HEK293 (cell line): Measurements from ENCODE around the gene NTSR1.

Experiments used
- CTCF ChIA-PET: fragments of 350-600 bp; formaldehyde crosslinking; extraction: SDS; loops from one replicate; lab custom pipeline; 2021; ENCODE audit warnings: antibody characterized with exemption; lab: Yijun Ruan, JAX
- POLR2A ChIA-PET: fragments of 300-600 bp; formaldehyde crosslinking; extraction: SDS; loops from one replicate; lab custom pipeline; 2020; ENCODE audit warnings: antibody characterized with exemption, inconsistent platforms; lab: Yijun Ruan, JAX
- H3K27ac ChIP-seq: fragments of 200-500 bp; sonication (Bioruptor generic); 2 replicates; pipeline ENCODE4 v1.5.1; 2014; ENCODE audit warnings: low read depth, low read length, control low read depth, inconsistent platforms; ENCODE audit errors: extremely low read depth
- H3K36me3 ChIP-seq, 2 experiments: fragments of 200-500 bp in 1 of 2; sonication (Bioruptor generic) in 1 of 2; 1 replicate in 1 of 2; 2 replicates in 1 of 2; pipeline ENCODE4 v1.5.1; 2014 to 2017; ENCODE audit warnings: inconsistent platforms in 2 of 2, low read length in 2 of 2; ENCODE audit not compliant: control insufficient read depth in 2 of 2, insufficient read depth in 1 of 2
- H3K4me1 ChIP-seq: fragments of 200-500 bp; sonication (Bioruptor generic); 2 replicates; pipeline ENCODE4 v1.5.1; 2014; ENCODE audit warnings: mild to moderate bottlenecking, low read length, inconsistent platforms; ENCODE audit not compliant: control insufficient read depth, insufficient read depth
- H3K4me3 ChIP-seq: 2 replicates; pipeline ENCODE4 v1.5.1; 2011; ENCODE audit warnings: low read depth, mild to moderate bottlenecking, control low read depth, low read length, moderate library complexity
- H3K9me3 ChIP-seq: fragments of 200-500 bp; sonication (Bioruptor generic); 2 replicates; pipeline ENCODE4 v1.5.1; 2014; ENCODE audit warnings: low read depth, low read length, inconsistent platforms; ENCODE audit not compliant: control insufficient read depth, insufficient read depth
- AEBP2 ChIP-seq: fragments of 450-650 bp; formaldehyde crosslinking; IDR thresholded peaks from 2 replicates; pipeline ENCODE4 v1.5.1; 2016; ENCODE audit warnings: missing biosample characterization, missing genetic modification characterization, borderline replicate concordance
- GLI2 ChIP-seq: fragments of 450-650 bp; formaldehyde crosslinking; IDR thresholded peaks from 2 replicates; pipeline ENCODE4; 2017; ENCODE audit warnings: missing biosample characterization, missing genetic modification characterization, low read depth, borderline replicate concordance
- HOXA7 ChIP-seq: sonication (generic); formaldehyde crosslinking; IDR thresholded peaks from 2 replicates; pipeline ENCODE4 v1.8.1; 2022; ENCODE audit warnings: missing genetic modification reagents, borderline replicate concordance
- KLF10 ChIP-seq: fragments of 450-650 bp; IDR thresholded peaks from 2 replicates; pipeline ENCODE4 v1.5.1; 2018; ENCODE audit warnings: missing biosample characterization, mild to moderate bottlenecking, missing genetic modification characterization
- MZF1 ChIP-seq: fragments of 450-650 bp; formaldehyde crosslinking; IDR thresholded peaks from 2 replicates; pipeline ENCODE4 v1.5.1; 2017; ENCODE audit warnings: missing biosample characterization, missing genetic modification characterization, borderline replicate concordance
- OSR2 ChIP-seq: fragments of 450-650 bp; formaldehyde crosslinking; IDR thresholded peaks from 2 replicates; pipeline ENCODE4 v1.5.1; 2016; ENCODE audit warnings: missing biosample characterization, missing genetic modification characterization
- ZFP41 ChIP-seq: fragments of 450-650 bp; formaldehyde crosslinking; IDR thresholded peaks from 2 replicates; pipeline ENCODE4 v1.5.1; 2016; ENCODE audit warnings: missing biosample characterization, missing genetic modification characterization, borderline replicate concordance
- ZNF155 ChIP-seq: fragments of 450-650 bp; formaldehyde crosslinking; IDR thresholded peaks from 2 replicates; pipeline ENCODE4 v1.5.1; 2016; ENCODE audit warnings: missing biosample characterization, missing genetic modification characterization
- ZNF18 ChIP-seq: fragments of 450-650 bp; formaldehyde crosslinking; IDR thresholded peaks from 2 replicates; pipeline ENCODE4 v1.5.1; 2016; ENCODE audit warnings: missing biosample characterization, missing genetic modification characterization
- ZNF302 ChIP-seq: fragments of 450-650 bp; formaldehyde crosslinking; IDR thresholded peaks from 2 replicates; pipeline ENCODE4 v1.5.1; 2016; ENCODE audit warnings: missing biosample characterization, missing genetic modification characterization, low read depth
- ZNF449 ChIP-seq: fragments of 450-650 bp; formaldehyde crosslinking; IDR thresholded peaks from 2 replicates; pipeline ENCODE4 v1.5.1; 2017; ENCODE audit warnings: missing biosample characterization, mild to moderate bottlenecking, missing genetic modification characterization, moderate library complexity
- ZNF518A ChIP-seq: fragments of 450-650 bp; formaldehyde crosslinking; conservative IDR thresholded peaks from 2 replicates; pipeline ENCODE4 v1.5.1; 2016; ENCODE audit warnings: low read depth, missing biosample characterization, missing genetic modification characterization
- ZNF530 ChIP-seq: fragments of 450-650 bp; formaldehyde crosslinking; IDR thresholded peaks from 2 replicates; pipeline ENCODE4 v1.5.1; 2016; ENCODE audit warnings: low read depth, missing biosample characterization, missing genetic modification characterization
- ZNF664 ChIP-seq: fragments of 450-650 bp; formaldehyde crosslinking; IDR thresholded peaks from 2 replicates; pipeline ENCODE4 v1.5.1; 2016; ENCODE audit warnings: missing biosample characterization, missing genetic modification characterization
- ZNF785 ChIP-seq: fragments of 450-650 bp; formaldehyde crosslinking; IDR thresholded peaks from 2 replicates; pipeline ENCODE4 v1.5.1; 2016; ENCODE audit warnings: missing biosample characterization, missing genetic modification characterization
- ZSCAN30 ChIP-seq: fragments of 450-650 bp; IDR thresholded peaks from 2 replicates; pipeline ENCODE4 v1.5.1; 2018; ENCODE audit warnings: missing biosample characterization, mild to moderate bottlenecking, missing genetic modification characterization, moderate library complexity
- TF ChIP-seq, protein P1 (sequence below): fragments of 450-650 bp; formaldehyde crosslinking; IDR thresholded peaks from 2 replicates; pipeline ENCODE4 v1.5.1; 2017; ENCODE audit warnings: missing biosample characterization, missing genetic modification characterization
- TF ChIP-seq, protein P2 (sequence below): fragments of 450-650 bp; formaldehyde crosslinking; IDR thresholded peaks from 2 replicates; pipeline ENCODE4 v1.5.1; 2016; ENCODE audit warnings: missing biosample characterization, missing genetic modification characterization, borderline replicate concordance
- TF ChIP-seq, protein P3 (sequence below): fragments of 450-650 bp; formaldehyde crosslinking; IDR thresholded peaks from 2 replicates; pipeline ENCODE4 v1.5.1; 2016; ENCODE audit warnings: missing biosample characterization, missing genetic modification characterization

NTSR1 gene

DNA sequence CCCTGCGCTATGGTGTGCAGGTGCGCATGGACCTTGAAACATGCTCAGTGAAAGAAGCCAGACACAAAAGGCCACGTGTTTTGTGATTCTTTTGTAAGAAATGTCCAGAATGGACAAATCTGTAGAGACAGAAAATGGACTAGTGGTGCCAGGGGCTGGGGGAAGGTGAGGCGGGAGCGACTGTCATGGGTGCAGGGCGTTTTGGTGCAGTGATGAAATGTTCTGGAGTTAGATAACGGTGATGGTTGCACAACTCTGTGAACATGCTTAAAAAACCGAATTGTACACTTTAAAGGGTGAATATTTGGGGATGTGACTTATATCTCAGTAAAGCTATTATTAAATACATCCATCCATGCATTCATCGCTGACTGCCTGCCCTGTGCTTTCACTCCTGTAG, 31.7 kb upstream of the NTSR1 start:
- ChIA-PET CTCF (interaction anchor here (3.0 kb wide), 1 partner anchor 115 kb away, joined by 18 read pairs; no protein-coding TSS in a partner anchor), POLR2A (interaction anchor here (0.6 kb wide), 1 partner anchor 102 kb away, joined by 3 read pairs; no protein-coding TSS in a partner anchor)
- no peaks in the 10 kb centered on the region for H3K9me3 ChIP-seq
- no peak overlapping the region for H3K4me3 ChIP-seq
- no peaks in the 10 kb centered on the region for H3K36me3 ChIP-seq
- no peak overlapping the region for H3K27ac ChIP-seq
- no peaks in the 10 kb centered on the region for H3K4me1 ChIP-seq
- TF ChIP-seq, protein P1, sequence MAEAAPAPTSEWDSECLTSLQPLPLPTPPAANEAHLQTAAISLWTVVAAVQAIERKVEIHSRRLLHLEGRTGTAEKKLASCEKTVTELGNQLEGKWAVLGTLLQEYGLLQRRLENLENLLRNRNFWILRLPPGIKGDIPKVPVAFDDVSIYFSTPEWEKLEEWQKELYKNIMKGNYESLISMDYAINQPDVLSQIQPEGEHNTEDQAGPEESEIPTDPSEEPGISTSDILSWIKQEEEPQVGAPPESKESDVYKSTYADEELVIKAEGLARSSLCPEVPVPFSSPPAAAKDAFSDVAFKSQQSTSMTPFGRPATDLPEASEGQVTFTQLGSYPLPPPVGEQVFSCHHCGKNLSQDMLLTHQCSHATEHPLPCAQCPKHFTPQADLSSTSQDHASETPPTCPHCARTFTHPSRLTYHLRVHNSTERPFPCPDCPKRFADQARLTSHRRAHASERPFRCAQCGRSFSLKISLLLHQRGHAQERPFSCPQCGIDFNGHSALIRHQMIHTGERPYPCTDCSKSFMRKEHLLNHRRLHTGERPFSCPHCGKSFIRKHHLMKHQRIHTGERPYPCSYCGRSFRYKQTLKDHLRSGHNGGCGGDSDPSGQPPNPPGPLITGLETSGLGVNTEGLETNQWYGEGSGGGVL (tag by site-specific recombination) = no peak
- no peak for TF ChIP-seq ZNF785 (tag by site-specific recombination)
- TF ChIP-seq AEBP2 = no peak
- no peak for TF ChIP-seq ZNF302 (tag by site-specific recombination)
- TF ChIP-seq, protein P2, sequence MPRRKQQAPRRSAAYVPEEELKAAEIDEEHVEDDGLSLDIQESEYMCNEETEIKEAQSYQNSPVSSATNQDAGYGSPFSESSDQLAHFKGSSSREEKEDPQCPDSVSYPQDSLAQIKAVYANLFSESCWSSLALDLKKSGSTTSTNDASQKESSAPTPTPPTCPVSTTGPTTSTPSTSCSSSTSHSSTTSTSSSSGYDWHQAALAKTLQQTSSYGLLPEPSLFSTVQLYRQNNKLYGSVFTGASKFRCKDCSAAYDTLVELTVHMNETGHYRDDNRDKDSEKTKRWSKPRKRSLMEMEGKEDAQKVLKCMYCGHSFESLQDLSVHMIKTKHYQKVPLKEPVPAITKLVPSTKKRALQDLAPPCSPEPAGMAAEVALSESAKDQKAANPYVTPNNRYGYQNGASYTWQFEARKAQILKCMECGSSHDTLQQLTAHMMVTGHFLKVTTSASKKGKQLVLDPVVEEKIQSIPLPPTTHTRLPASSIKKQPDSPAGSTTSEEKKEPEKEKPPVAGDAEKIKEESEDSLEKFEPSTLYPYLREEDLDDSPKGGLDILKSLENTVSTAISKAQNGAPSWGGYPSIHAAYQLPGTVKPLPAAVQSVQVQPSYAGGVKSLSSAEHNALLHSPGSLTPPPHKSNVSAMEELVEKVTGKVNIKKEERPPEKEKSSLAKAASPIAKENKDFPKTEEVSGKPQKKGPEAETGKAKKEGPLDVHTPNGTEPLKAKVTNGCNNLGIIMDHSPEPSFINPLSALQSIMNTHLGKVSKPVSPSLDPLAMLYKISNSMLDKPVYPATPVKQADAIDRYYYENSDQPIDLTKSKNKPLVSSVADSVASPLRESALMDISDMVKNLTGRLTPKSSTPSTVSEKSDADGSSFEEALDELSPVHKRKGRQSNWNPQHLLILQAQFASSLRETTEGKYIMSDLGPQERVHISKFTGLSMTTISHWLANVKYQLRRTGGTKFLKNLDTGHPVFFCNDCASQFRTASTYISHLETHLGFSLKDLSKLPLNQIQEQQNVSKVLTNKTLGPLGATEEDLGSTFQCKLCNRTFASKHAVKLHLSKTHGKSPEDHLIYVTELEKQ (tag by site-specific recombination) = no peak
- TF ChIP-seq ZNF155 (tag by site-specific recombination) = no peak
- TF ChIP-seq KLF10 = no peak
- TF ChIP-seq GLI2 = no peak
- TF ChIP-seq OSR2 = no peak
- TF ChIP-seq ZFP41 (tag by site-specific recombination) = no peak
- TF ChIP-seq ZNF530 (tag by site-specific recombination) = no peak
- no peak for TF ChIP-seq ZSCAN30 (tag by site-specific recombination)
- TF ChIP-seq HOXA7 (CRISPR knock-in tag) = no peak
- no peak for TF ChIP-seq ZNF449 (tag by site-specific recombination)
- no peak for TF ChIP-seq ZNF518A (tag by site-specific recombination)
- no peak for TF ChIP-seq ZNF664 (tag by site-specific recombination)
- no peak for TF ChIP-seq MZF1
- TF ChIP-seq, protein P3, sequence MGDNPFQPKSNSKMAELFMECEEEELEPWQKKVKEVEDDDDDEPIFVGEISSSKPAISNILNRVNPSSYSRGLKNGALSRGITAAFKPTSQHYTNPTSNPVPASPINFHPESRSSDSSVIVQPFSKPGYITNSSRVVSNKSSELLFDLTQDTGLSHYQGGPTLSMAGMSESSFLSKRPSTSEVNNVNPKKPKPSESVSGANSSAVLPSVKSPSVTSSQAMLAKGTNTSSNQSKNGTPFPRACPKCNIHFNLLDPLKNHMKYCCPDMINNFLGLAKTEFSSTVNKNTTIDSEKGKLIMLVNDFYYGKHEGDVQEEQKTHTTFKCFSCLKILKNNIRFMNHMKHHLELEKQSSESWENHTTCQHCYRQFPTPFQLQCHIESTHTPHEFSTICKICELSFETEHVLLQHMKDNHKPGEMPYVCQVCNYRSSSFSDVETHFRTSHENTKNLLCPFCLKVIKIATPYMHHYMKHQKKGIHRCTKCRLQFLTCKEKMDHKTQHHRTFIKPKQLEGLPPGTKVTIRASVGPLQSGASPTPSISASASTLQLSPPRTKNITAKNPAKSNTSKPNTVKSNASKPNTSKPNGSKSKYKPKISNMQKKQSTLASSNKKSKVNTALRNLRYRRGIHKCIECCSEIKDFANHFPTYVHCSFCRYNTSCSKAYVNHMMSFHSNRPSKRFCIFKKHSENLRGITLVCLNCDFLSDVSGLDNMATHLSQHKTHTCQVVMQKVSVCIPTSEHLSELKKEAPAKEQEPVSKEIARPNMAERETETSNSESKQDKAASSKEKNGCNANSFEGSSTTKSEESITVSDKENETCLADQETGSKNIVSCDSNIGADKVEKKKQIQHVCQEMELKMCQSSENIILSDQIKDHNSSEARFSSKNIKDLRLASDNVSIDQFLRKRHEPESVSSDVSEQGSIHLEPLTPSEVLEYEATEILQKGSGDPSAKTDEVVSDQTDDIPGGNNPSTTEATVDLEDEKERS (tag by site-specific recombination) = no peak
- no peak for TF ChIP-seq ZNF18 (tag by site-specific recombination)
